HG03159 (cell line): ENCODE results near the gene NR2F2.

Source experiments
- ATAC-seq: cut with Tn5 transposase; IDR thresholded peaks from one replicate; pipeline ENCODE4 v1.9.1; 2021; ENCODE audit warnings: mild to moderate bottlenecking, moderate library complexity; ENCODE audit not compliant: unreplicated experiment

The NR2F2 gene

DNA sequence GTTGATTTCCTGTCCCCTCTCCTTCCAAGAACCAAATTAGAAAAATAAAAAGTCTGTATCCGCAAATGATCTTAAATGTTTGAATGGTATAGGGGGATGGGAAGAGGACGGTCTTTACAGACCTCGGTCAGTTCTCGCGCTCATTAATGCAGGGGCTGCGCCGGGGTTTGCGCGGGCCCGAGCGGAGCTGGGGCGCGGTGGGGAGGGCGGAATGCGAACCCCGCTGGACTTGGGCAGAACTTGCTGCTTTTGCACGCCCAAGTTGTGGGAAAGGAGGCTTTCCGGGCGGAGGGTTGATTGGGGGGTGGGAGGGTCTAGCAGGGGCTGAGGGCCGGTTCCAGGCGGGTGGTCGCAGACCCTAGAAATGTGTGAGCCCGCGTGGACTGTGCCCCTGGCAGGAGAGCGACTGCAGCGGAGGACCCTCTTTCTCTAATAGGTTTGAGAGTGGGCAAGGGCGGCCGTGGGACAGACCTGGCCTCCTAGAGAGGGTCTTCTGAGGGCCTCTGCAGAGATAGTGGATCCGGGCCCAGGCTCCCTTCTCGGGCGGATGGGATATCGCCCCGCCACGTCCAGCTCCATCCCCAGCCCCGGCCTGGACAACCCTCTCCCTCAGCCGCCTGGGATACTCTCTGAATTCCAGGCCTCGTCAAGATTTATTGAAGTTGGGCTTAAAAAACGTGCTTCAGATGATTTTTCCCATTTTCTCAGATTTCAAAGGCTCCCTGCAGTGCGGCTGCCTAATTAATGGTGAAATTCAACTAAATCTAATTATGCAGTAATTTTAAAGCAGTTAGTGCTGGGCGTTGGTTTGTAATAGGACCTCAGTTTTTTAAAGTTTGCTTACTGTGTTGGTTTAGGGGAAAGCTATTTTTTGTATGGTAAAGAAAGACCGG, 11.3 kb downstream of the NR2F2 start:
- no peak for ATAC-seq

DNA sequence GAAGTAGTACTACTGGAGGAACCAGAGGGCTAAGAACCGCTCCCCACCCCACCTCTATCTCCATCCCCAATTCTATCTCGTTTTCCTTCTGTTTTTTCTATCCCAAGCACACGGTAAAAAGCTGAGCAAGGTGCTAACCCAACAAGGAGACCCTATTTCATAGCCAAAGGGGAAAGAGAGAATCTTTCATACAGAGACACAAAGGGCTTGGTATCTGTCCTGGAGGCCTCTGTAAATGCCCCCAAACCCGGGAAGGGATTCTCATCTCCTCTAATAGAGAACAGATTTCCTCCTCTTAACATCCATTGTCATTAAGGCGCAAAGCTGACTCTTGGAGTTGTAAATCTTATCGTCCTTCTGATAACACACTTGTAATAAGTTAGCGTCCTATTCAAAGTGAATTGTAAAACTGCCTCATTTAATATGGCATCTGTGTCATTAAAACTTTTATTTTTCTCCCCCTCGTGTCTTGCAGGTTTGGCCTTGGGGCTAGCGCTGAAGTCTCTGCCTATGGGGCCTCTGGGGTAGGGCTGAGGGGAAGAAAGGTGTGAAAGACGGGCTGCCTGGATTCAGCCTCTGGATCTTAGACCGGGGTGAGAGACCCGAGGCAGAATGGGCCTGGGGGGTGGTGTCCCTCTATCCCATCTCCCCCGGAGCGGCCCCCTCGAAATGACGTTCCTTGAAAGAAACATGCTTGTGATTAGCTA, 12.1 kb downstream of the NR2F2 start:
- ATAC-seq: no peak

- ATAC-seq: no peak
Measured at GRCh38 chr15:96343113-96344059, 12.9 kb downstream of the NR2F2 start.

DNA sequence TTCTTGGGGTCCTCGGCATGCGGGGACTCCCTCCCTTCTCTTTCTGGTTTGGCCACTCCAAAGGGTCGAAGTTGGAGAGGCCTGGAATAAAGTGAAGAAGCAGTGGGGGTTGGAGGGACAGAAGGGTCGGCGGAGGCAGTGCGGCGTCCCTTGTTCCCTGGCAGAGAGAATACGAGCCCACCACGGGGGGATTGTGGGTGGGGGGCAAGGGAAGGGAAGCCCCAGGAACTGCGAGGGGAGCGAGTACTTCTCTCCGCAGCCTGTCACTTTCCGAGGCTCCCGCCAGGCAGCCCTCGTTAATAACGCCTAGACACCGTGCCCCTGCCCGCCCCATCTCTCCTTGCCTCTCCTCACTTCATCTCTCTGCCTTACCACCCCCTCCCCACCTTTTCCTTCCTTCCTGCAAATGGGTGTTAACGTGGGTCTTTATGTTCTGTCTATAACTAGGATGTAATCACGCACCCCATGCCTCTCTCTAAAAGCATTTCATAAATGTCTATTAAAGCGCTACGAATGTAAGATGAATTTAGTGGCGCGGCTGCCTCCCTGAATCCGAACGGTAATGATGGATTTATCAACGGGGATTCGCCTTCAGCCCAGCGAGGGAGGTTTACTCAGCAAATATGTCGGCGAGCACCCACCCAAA, 13.7 kb downstream of the NR2F2 start:
- no peak for ATAC-seq

DNA sequence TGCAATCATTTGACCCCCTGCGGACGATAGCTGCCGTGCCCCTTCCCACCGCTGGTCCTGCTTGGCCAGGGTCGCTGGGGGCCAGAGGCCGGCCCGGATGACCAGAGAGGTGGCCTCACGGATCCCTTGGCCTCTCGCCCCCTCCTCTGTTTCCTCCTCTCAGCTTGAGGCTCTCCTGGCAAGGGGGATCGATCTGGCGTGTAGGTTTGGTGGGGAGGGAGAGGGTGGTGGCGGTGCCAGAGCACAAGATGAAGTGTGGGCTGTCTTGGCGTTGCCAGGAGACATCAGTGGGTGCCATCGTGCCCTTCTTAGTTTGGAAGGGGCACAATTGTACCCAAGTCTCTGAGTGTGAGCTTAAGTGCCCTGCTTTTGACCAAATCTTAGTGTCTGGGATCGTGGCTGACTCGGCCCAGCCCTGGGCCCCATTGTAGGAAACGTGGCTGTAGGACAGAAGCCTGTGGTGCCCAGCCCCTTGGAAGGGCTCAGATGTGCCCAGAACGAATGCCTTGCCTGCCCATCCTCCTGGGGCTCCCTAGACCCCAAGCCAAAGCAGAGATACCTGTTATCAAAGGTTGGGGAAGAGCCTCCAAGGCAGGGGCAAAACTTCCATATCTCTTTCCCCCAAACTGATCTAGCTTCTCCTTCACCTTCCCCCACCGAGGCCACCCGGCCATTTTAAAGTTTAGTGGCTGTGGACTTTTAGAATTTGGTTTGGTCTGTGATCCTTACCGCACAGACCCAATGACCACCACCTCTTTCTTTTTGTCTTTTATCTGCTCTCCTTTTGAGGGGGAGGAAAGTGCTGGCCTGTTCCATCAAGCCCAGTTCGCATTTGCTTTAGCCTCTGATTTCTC, 14.4 kb downstream of the NR2F2 start:
- no peak for ATAC-seq

- ATAC-seq: peak; percentile 72
Measured at GRCh38 chr15:96345560-96346399, 15.3 kb downstream of the NR2F2 start.

DNA sequence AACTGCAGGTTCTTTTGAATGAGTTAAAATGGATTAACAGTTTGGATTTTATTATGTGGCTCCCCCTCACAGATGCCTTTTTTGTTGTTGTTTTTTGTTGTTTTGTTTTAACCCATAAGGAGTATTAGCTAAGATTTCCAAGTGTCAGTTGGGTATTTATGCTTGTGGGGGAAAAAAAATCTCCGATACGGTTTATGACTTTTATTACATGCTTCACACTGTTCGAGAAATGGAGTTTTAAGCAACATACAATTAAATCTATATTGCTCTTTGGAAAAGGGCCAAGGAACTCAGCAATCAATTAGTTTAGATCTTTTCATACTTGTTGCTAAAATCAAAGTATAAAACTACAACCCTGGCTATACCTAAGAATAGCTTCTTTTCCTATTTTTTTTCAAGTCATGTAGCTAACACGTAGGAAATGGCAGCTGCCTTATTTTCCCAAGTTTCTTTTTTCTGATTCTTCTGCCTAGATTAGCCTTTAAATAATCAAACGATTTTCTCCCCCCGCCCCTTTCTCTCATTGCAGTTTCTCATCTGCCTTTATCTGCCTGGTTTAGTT, 16.0 kb downstream of the NR2F2 start:
- ATAC-seq: no peak

GRCh38 chr15:96347181-96348111, 16.9 kb downstream of the NR2F2 start:
- no peak for ATAC-seq

GRCh38 chr15:96348112-96349027, 17.9 kb downstream of the NR2F2 start:
- no peak for ATAC-seq

DNA sequence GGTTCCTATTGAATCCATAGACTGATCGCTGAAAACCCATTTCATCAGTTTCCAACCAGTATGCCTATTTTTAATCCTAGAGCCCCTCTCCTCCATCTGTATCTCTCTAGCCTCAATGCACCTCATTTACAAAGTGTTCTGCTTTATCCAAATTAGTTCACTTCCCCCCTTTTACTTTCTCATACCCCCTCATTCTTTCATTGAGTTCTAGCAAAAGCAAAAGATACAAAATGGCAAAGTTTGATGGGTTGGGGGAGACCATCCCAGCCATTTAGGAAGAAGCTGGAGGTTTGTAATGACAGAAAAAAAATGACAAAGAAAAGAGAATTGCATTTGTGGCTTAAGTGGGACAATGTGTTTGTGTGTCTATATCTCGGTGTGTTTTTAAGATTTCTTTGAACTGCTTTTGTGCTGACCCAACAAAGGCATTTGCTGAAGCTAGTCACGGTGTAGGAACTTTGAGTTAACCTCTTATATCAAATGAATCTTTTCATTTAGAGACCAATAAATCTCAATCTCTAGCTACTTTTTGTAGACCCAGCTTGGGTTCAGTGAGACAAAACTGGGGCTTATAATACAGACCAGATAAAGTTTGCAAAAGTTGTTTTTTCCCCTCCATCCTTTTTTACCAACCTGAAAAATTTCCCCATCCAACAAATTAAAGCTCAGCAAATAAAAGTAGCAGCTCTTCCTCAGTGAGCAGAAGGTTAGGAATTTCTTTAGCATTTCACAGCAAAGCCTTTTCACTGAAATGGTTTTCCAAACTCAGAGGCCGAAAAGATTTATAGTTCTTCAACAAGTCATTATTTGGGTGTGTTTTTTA, 18.7 kb downstream of the NR2F2 start:
- ATAC-seq: no peak

- no peak for ATAC-seq
Measured at GRCh38 chr15:96349857-96350720, 19.6 kb downstream of the NR2F2 start.

- no peak for ATAC-seq
Measured at GRCh38 chr15:96350934-96351724, 20.6 kb downstream of the NR2F2 start.

DNA sequence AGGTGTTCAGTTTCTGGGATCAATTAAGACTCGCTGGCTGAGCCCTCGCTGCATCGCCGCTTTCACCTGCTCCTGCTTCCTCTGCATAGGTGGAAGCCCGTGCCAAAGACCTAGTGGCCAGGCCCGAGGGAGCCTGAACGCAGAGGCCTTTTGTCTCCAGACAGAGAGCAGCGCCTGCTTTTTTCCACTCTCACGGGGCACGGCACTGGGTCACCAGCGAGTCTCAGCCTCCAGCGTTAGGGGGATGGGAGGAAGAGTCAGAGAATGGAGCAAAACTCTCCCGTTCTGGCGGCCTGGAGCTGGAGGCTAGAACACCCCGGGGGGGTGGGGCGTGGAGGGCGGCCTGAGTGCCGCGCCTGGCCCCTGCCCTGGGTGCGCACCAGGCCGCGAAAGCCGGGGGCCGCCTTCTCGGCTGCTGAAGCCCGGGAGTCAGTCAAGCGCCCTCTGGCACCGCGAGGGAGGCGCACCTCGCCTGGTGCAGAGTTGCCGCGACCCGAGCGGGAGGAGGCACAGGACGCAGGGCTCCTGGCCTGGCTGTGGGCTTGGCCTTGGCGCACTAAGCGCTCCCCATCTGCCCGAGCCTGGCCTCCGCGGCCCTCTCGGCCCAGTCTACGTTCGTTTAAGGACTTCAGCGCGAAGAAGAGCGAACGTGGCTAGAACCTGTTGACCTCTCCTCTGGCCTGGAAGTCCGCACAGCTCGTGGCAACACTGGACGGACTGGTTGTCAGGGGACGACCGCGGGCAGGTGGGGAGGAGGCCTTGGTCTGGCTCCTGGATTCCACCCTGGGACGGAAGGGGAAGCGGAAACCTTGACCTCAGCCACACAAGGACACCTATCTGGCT, 21.5 kb downstream of the NR2F2 start:
- ATAC-seq: no peak
